H1 (cell line): ENCODE results near the gene RFX5. TPM values are rescaled to one million over a fixed set of nuclear protein-coding genes. Genes with fewer than 3 reads are reported as not detected.

ENCODE experiments used
- ATF2 ChIP-seq: IDR thresholded peaks from 2 replicates; pipeline ENCODE4 v1.6.1; 2012; ENCODE audit warnings: low read length, inconsistent platforms
- CEBPB ChIP-seq: IDR thresholded peaks from 2 replicates; pipeline ENCODE4 v1.6.1; 2012; ENCODE audit warnings: low read depth, low read length
- CHD7 ChIP-seq: fragments of 300-600 bp; sonication (generic); IDR thresholded peaks from 2 replicates; pipeline ENCODE4 v1.7.1; 2012; ENCODE audit warnings: low read length, moderate library complexity, mild to moderate bottlenecking, inconsistent platforms; ENCODE audit not compliant: insufficient replicate concordance
- CREB1 ChIP-seq: IDR thresholded peaks from 2 replicates; pipeline ENCODE4 v1.6.1; 2012; ENCODE audit warnings: inconsistent platforms
- HDAC2 ChIP-seq, 2 experiments: fragments of 300-600 bp in 1 of 2; sonication (generic) in 1 of 2; IDR thresholded peaks; 2 replicates each; pipeline ENCODE4 v1.6.1; 2011 to 2012; ENCODE audit warnings: low read depth in 2 of 2, low read length in 2 of 2, mild to moderate bottlenecking in 2 of 2, moderate library complexity in 2 of 2, borderline replicate concordance in 1 of 2, inconsistent platforms in 1 of 2
- PHF8 ChIP-seq: fragments of 200-600 bp; sonication (generic); conservative IDR thresholded peaks from 2 replicates; pipeline ENCODE4 v1.7.1; 2012; ENCODE audit warnings: low read depth, mild to moderate bottlenecking, inconsistent platforms, low read length, moderate library complexity
- SIN3A ChIP-seq, 2 experiments: IDR thresholded peaks in 1 of 2; conservative IDR thresholded peaks in 1 of 2; 2 replicates each; pipeline ENCODE4 v1.6.1; 2011 to 2012; ENCODE audit warnings: low read length in 2 of 2, improper control_type of control experiment in 1 of 2, low read depth in 1 of 2, mild to moderate bottlenecking in 1 of 2
- SIRT6 ChIP-seq: IDR thresholded peaks from one replicate; pipeline ENCODE4 v1.7.1; 2012; ENCODE audit warnings: low read length, inconsistent platforms
- TAF7 ChIP-seq: optimal IDR thresholded peaks from 2 replicates; pipeline ENCODE3; 2011; ENCODE audit warnings: low read depth, mild to moderate bottlenecking, inconsistent platforms, low read length, moderate library complexity, borderline replicate concordance
- polyA plus RNA-seq, 7 experiments: library from polyadenylated mRNA; depleted of rRNA in 3 of 7; stranded (reverse) in 5 of 7; unstranded in 2 of 7; fragments of >200 nt in 5 of 7; fragments of 200-250 nt in 2 of 7; gene quantifications; 1 replicate in 5 of 7; 2 replicates in 1 of 7; 4 replicates in 1 of 7; pipeline versions ENCODE4 v1.2.1 to v1.2.3, GENCODE V29; 2011 to 2013; ENCODE audit warnings: missing spikeins in 2 of 7, mixed read lengths in 2 of 7
- total RNA-seq: library from RNA; stranded (reverse); fragmentation: NEBNext Ultra II Directional; extraction: Animal tissue kit (Norgen Biotek cat#: 25700); gene quantifications from 2 replicates; pipeline ENCODE4 v1.2.1, GENCODE V29; 2021

The RFX5 gene
- total and polyA plus RNA-seq, 2 of the 8 experiments (the other 6 are each of a cell fraction or from before 2014, with no cell fraction given) = 27.8 to 59.7 TPM

GRCh38 chr1:151336556-151336955, 10.5 kb downstream of the RFX5 start (continued):
- TF ChIP-seq CHD7 = no peak
- TF ChIP-seq PHF8 = no peak
- no peak for TF ChIP-seq SIRT6
- TF ChIP-seq ATF2 = no peak
- TF ChIP-seq CEBPB = no peak
- no peak for TF ChIP-seq TAF7
- TF ChIP-seq SIN3A (conservative IDR thresholded peaks at IDR 0.05 in 1 of 2, IDR thresholded peaks at IDR 0.05 in 1 of 2; ENCODE audit: low read depth in 1 of 2, low read length in 2 of 2) = no peak
- TF ChIP-seq CREB1 = no peak
- TF ChIP-seq HDAC2 (IDR thresholded peaks at IDR 0.05; ENCODE audit: borderline replicate concordance in 1 of 2, low read depth in 2 of 2, low read length in 2 of 2) = no peak
